Measurements from ENCODE around the gene MDFI.
A peak's percentile ranks its signal among the peaks of the same experiment; 100 is the strongest.

Gene MDFI

DNA sequence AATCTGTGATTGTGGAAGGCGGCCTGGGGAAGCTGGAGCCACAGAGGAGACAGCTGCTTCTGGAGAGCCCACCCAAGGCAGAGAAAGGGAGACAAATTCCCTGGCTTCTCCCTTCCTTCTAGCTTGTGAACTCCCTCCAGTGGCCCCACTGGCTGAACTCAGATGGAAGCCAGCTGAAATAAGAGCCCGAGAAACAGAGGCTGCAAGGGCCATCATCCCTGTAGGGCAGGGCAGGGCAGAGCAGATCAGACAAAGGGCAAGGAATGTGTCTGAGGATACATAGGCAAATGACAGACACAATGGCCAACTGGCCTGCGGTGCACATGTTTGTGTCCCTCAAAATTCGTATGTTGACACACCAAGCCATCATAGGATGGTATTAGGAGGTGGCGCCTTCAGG lies 25.3 kb downstream of the MDFI start:
- FAIRE-seq (no peak), DNase-seq (ENCODE audit: extremely low spot score, insufficient read length, low read depth) (no peak)

DNA sequence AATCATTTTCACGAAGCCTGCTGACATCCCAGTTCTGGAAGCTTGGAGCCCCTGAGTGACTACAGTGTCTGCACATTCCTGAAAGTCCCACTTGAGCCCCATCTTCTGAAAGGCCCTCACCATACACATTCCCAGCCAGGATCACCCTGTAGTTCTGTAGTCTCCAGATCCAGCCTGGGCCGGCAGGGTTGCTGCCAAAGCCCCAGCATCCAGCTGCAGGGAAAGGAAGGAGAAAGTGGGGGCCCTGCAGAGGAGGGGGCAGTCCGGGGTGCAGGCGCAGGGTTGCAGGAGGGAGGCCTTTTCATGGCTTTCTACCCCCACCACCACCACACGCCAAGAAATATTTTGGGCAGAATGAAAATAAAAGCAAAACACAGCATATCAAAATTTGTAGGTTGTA lies 26.0 kb downstream of the MDFI start:
- no peak for FAIRE-seq
- no peak for DNase-seq (ENCODE audit: extremely low spot score, insufficient read length, low read depth)

DNA sequence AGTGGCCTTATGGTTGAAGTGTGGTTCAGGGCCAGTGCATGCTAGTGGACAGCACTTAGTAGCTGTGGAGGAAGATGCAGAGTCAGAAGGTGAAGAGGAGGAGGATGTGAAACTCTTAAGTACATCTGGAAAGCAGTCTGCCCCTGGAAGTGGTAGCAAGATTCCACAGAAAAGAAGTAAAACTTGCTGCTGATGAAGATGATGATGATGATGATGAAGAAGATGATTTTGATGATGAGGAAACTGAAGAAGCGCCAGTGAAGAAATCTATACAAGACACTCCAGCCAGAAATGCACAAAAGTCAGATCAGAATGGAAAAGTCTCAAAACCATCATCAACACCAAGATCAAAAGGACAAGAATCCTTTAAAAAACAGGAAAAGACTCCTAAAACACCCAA lies 28.9 kb downstream of the MDFI start:
- no peak for DNase-seq (ENCODE audit: extremely low spot score, insufficient read length, low read depth)
- FAIRE-seq, result no peak

DNA sequence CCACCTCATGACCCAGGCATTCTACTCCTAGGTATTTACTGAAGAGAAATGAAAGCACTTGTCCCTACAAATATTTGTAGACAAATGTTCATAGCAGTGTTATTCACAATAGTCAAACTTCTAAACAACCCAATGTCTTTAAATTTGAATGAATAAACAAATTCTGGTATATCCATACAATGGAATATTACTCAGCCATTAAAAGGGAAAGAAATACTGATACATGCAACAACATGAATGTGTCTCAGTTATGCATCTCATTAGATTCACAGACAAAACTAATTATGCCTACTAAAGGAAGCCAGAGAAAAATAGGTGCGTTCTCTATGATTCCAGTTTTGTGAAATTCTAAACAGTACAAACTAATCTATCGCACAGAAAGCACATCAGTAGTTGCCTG lies 30.7 kb downstream of the MDFI start:
- DNase-seq (ENCODE audit: extremely low spot score, insufficient read length, low read depth) (no peak), FAIRE-seq (no peak)

DNA sequence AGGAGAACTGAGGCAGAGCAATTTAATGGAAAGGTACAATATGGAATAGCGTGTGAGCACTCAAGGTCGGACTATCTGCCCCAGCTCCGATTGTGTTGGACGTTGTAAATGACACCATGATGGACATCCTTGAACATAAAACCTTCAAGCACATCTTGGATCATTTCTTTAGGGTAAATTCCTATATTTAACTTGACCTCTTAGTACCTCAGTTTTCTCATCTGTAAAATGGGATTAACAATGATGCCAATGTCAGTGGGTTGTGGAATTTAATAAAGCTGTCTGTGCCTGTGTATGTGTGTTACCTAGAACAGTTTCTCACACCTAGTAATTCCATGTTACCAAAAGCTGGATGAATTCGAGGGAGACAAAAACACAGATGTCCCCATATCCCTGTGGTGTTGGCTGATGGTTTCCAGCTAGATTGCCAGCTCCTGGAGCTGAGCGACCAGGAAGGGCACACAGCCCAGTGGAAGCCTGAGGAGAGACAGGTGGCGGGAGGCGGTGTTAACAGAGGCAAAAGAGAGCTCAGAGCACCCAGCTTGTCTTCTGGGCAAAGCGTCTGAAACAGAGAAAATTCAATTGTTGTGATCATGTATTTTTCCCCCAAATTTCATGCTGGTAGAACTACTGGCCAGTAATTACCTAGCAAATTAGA lies 32.6 kb downstream of the MDFI start:
- no peak for FAIRE-seq
- DNase-seq (ENCODE audit: extremely low spot score, insufficient read length, low read depth), result no peak

DNA sequence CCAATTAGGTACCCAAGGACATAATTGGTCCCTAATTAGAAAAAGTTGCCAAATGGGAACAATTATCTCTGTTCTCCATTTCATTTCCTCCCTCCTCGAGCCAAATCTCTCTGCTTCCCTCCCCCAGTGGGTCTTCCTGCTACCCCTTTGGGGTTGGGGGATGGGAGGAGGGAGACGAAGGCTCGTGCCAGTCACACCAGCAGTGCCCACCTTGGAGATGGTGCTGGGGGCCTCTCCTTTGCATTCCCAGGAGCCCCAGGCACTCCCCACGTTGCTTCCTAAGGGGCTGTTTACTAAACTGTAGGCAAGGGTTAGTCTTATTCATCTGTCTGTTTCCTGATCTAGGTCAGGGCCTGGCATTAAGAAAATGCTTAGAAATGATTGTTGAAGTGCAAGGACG lies 33.1 kb downstream of the MDFI start:
- FAIRE-seq, result no peak

DNA sequence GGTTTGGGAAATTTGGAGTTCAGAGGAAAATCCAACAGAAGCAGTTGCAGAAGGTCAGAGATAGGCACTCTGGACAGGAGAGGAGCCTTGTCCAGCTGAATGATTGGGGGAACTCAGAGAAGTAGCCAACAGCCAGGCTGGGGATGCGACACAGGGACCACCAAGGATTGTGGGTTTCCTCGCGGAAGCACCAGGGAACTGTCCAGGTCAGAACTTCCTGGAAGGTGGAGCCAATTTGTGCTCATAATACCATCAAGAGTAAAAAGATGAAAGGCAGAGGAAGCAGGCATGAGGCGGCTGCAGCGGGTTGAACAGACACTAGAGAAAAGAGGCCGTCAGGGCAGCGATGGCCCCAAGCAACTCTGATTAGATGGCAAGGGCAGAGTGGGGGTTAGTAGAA lies 33.7 kb downstream of the MDFI start:
- DNase-seq (ENCODE audit: extremely low spot score, insufficient read length, low read depth) (no peak), FAIRE-seq (no peak)

More for the DNA sequence above, 33.1 kb downstream of the MDFI start:
- DNase-seq (ENCODE audit: extremely low spot score, insufficient read length, low read depth), result no peak

DNA sequence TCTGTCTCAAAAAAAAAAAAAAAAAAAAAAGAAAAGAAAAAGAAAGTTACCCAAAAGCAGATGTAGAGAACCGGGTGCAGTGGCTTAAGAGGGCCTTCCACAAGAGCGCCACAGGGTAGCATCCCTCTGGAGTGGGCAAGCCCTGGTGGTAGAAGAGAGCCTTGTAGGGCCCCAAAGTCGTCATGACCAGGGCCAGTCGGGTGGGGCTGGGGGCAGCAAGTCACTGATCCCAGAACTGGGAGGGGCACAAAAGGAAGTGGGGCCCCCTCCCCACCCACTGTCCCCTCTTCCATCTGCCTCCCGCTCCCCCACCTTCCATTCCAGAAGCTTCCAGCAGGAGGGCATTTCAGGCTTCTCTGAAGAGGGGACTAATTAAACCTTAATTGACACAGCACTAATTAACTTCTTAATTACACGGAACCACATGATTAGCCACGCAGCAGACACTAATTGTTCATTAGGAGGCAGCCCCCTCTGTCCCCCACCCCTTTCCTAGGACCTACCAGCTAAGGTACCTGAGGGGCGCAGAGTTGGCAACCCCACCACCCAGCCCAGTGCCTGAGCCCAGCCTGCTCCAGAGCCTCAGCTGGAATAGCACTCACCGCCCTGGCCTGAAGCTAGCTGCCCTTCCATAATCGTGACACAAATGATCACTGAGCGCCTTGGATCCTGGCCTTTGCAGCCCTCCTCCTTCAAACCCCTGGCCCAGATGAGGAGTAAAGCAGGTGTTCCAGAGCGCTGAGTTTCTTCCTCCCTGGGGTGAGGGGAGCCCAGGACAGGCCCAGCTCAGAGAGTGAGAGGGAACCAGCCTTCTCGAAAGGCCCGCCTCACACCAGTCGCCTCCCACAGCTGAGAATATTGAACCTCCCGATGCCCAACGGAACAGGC lies 34.8 kb downstream of the MDFI start:
- DNase-seq (ENCODE audit: extremely low spot score, insufficient read length, low read depth), result no peak

DNA sequence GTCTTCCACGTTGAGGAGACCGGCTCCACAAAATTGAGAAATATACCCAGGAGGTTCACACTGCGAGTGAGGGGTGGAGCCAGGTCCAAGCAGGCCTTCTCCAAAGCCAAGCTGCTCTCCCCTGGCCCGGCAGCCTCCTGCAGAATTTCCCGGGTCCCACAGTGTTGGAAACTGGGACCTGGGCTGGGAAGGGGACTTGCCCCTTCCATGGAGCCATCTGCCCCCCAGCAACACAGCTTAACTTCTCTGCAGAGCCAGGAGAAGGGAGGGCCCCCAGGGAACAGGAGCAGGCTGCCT lies 35.4 kb downstream of the MDFI start:
- DNase-seq (ENCODE audit: extremely low spot score, insufficient read length, low read depth), result no peak
- no peak for FAIRE-seq

More for the DNA sequence above, 34.8 kb downstream of the MDFI start:
- no peak for FAIRE-seq

DNA sequence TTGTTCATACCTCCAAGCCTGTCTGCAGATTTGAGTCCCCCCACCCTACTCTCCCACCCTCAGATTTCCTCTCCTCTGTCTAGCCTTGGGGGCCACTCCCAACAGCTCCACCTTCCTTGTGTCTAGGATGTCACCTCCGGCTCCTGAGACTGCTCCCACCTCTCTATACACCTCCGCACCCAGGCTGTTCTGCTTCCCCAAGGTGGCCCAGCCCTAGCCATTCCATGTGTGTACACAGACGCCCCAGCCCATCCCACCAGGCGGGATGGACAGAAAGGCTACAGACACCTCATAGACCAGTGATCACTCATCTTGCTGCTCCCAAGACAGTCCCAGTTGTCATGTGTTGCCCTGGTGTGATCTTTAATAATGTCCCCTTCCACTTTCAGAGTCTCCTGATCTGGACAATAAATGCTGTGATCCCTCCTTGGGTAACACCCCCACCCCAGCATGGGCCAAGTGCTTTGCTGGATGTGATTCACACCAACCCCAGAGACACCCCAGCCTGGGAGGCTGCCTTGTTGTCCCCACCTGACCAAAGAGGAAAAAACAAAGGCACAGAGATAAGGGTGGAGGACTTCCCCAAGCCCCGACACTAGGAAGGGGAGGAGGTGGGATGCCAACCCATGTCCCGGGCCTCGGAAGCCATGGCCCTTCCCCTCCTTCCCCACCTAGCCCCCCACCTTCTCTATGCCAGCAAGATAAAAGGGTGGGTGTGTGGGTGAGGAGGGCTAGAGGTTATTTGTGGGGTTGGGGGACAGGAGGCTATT lies 36.1 kb downstream of the MDFI start:
- no peak for FAIRE-seq

DNA sequence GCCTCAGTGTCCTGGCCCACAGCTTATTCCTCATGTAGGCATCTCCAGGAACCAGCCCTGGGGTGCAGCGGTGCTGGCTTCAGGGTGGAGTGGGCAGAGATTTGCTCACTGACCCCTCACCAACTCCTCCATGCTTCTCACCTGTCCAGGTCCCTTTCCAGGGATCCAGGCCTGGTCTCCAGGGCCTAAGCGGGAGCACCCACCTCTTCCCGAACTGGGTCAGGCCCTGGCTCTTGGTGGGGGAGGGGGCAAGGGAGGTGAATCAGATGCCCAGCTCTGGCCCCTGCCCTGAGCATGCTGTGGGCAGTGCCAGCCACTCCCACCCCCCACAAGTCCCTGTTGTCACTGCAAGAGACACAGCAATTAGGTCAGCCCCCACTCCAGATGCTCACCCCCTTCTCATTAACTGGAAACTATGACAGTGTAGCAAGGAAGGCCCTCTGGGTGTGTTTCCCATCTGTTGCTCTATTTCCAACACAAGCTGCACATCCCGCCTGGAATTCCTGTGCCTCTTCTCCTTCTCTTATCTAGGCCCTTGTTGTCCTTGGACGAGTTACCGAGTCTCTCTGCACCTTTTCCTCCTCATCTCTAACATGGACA lies 37.0 kb downstream of the MDFI start:
- DNase-seq (ENCODE audit: extremely low spot score, insufficient read length, low read depth), result no peak
- FAIRE-seq, result no peak

More for the DNA sequence above, 36.1 kb downstream of the MDFI start:
- DNase-seq (ENCODE audit: extremely low spot score, insufficient read length, low read depth), result no peak

DNA sequence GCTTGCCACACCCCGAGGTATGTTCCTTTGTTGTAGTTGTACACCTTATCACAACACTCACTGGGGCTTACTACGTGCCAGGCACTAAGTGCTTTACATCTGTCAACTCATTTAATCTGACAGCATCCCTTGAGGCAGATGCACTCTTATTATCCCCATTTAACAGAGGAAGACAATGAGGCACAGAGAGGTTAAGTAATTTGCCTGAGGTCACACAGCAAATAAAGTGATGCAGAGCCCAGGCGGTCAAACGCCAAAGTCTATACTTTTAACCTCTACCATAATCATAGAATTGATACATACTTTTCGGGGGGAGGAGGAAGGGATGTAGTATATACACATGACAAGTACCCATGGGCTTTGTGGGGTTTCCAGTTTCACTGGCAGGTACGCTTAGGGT lies 37.7 kb downstream of the MDFI start:
- DNase-seq (ENCODE audit: extremely low spot score, insufficient read length, low read depth) (no peak), FAIRE-seq (no peak)

DNA sequence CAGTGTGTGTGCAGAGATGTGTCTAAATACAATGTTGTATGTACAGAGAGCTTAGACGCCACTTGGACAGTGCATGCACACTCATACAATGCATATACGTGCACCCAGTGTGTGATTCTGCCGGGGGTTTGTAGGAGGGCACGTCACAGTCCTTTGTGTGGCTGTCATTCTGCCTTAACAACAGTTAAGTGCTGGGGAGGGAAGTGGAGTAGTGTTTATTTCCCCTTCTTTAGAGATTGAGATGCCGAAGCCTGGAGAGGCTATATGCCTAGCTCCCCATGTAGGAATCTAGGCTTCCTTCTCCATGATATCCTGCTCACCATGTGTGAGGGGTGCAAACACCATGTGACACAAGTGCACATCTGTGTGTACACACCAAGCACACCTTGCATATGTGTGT lies 38.2 kb downstream of the MDFI start:
- no peak for FAIRE-seq
- no peak for DNase-seq (ENCODE audit: extremely low spot score, insufficient read length, low read depth)

DNA sequence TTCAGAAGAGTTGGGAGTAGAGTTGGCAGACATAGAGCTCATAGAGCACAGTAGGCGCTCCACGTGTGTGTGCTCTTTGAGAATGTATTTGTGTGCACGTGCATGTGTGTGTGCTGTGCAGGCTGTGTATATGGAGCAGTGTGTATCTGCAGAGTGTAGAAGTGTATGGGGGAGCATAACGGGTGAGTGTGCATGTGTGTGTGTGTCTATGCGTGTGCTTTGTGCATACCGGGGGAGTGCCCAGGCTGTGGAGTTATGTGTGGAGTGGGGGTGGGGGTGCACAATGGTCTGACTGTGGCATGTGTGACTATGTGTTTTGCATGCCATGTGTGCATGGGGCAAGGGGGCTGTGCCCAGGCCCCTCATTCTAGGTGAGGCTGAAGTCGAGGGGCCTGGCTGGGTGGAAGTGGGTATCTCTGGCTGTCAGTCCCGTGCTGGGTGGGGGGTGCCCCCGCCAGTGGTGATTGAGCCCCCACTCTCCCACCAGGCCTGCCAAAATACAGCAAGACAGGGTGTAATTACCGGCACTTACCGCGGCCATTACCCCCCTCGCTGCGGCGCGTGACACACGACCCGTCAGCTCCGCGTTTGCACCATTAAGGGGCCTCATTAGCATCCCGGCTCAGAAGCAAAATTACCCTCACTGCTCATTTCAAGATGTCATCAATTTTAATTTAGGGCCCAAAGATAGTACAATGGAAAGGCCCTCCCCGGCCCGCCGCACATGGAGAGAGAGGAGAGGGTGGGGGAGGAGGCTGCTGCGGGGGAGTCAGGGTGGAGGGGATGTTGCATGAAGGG lies 39.1 kb downstream of the MDFI start:
- DNase-seq (ENCODE audit: extremely low spot score, insufficient read length, low read depth) (no peak), FAIRE-seq (no peak)

DNA sequence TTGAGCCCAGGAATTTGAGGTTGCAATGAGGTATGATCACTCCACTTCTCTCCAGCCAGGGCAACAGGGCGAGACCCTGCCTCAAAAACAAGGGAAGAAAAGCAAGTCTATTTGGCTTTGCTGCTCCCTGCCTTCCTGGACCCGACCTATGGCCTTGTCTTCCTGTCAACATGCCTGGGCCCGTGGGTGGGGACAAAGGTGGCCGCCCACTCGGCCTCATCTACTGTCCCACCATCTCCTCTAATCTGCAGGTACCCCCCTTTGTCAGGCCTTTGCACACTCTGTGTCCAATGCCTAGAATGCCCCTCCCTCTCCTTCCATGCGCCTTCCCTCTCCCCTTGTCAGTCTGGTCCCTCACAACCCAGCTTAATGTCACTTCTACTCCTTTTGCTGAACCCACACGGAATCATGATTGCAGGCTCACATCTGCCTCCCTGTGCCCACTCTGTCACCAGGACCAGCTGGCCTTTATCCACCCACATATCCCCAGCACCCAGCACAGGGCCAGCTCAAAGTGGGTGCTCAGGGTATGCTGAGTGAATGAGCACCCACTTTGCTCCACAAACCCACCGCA lies 40.3 kb downstream of the MDFI start:
- DNase-seq (ENCODE audit: extremely low spot score, insufficient read length, low read depth), result no peak
- no peak for FAIRE-seq

DNA sequence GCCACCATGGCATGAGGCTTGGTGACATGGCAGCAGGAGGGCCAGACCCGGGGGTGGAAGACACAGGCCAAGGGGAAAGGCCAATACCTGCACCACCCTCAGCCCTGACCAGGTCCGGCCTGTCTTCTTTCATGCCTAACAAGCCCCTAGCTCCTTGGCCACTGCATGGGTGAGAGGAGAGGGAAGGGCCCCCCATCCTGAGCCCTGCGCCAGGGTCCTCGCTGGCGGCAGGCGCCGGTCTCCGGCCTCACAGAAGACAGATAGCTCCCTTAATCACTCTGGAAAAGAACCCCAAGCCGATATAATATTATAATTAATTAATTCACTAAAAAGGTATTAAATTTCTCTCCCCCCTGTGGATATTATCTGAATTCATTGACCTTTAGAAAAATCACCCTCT lies 41.4 kb downstream of the MDFI start:
- no peak for FAIRE-seq
- no peak for DNase-seq (ENCODE audit: extremely low spot score, insufficient read length, low read depth)

DNA sequence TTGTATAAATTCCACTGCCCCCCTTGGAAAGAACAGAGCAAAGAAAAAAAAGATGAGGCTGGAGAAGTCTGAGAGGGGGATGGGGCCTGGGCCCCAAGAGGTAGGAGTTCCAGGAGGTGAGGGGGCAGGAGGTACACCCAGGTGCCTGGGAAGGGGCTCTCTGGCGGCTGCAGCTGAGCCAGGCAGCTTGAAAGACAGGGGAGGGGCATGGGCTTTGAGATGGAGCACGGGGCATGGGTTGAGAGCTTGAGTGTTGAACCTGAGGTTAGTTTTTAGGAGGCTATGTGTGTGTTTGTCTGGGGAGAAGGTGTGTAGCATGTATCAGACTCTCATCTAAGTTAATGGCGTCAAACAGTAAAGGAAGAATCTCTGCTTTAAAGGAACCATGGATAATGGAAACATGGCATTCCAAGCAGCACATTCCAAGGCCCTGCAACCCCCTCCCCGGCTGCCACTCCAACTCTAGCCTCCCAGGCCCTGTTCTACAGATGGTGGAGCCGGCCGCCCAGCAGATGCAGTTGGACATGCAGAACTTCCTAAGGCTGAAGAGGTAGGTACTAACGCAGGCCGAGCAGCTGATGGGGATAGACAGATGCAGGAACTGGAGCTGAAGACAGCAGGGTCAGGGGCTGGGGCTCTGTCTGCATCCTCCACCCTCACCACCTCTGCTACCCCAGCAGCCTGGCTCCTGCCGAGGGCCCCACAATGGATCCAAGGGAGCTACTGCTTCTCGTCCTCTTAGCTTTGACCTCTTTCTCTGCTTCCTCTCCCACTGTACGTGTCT lies 42.1 kb downstream of the MDFI start:
- FAIRE-seq, result no peak

DNA sequence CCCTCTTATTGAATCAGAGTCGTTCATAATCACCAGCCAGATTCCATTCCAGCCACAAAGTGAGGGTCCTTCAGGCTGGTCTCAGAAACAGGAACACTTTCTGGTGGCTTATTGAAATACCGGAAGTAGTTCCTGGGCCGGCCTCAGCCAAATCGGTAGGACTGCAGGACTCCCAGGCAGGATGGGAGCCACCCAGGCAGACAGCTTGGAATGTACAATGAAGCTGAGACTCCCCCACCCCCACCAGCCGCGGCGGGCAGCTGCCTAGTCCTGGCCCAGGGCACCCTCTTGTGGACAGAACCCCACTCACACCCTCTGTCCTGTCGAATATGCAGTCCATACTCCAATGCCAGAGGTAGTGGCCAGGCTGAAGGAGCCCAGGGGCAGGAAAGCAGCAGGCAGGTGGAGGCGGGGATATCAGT lies 43.8 kb downstream of the MDFI start:
- peak; percentile 77 for DNase-seq (ENCODE audit: extremely low spot score, insufficient read length, low read depth)
- peak; percentile 82 for FAIRE-seq

More for the DNA sequence above, 42.1 kb downstream of the MDFI start:
- DNase-seq (ENCODE audit: extremely low spot score, insufficient read length, low read depth), result no peak
